ENCODE data around the gene STRADA.

The STRADA gene

GRCh38 chr17:63696381-63696961, 45.1 kb downstream of the STRADA start:
- TF ChIP-seq SUZ12 (IDR thresholded peaks at IDR 0.05; ENCODE audit: extremely low read depth, insufficient read depth, insufficient read length) (no peak), YY1 (IDR thresholded peaks at IDR 0.05; ENCODE audit: insufficient read depth, insufficient read length) (no peak), ZNF274 (IDR thresholded peaks at IDR 0.05; ENCODE audit: low read depth, low read length) (no peak)
- Histone ChIP-seq H3K4me3 (ENCODE audit: insufficient read length, low read depth) (no peak overlapping the region), H3K4me1 (ENCODE audit: insufficient read depth, insufficient read length) (peaks cover 33% of the 10 kb centered on the region), H3K36me3 (ENCODE audit: insufficient read depth, insufficient read length, low read length) (peaks cover 65% of the 10 kb centered on the region), H3K27me3 (ENCODE audit: insufficient read depth, insufficient read length) (no peaks in the 10 kb centered on the region), H3K9ac (ENCODE audit: insufficient read length, low read depth) (peak overlapping the region; percentile 57), H3K9me3 (ENCODE audit: insufficient read depth, low read length) (no peaks in the 10 kb centered on the region)
- no peak for DNase-seq (ENCODE audit: low read depth, low spot score)

GRCh38 chr17:63695889-63696288, 45.7 kb downstream of the STRADA start:
- H3K27me3 ChIP-seq (ENCODE audit: insufficient read depth, insufficient read length): no peaks in the 10 kb centered on the region
- H3K9ac ChIP-seq (ENCODE audit: insufficient read length, low read depth): no peak overlapping the region
- peaks cover 29% of the 10 kb centered on the region for H3K4me1 ChIP-seq (ENCODE audit: insufficient read depth, insufficient read length)
- no peaks in the 10 kb centered on the region for H3K9me3 ChIP-seq (ENCODE audit: insufficient read depth, low read length)
- H3K4me3 ChIP-seq (ENCODE audit: insufficient read length, low read depth): no peak overlapping the region
- DNase-seq (ENCODE audit: low read depth, low spot score): no peak
- peaks cover 71% of the 10 kb centered on the region for H3K36me3 ChIP-seq (ENCODE audit: insufficient read depth, insufficient read length, low read length)
- TF ChIP-seq YY1 (IDR thresholded peaks at IDR 0.05; ENCODE audit: insufficient read depth, insufficient read length): no peak
- TF ChIP-seq ZNF274 (IDR thresholded peaks at IDR 0.05; ENCODE audit: low read depth, low read length): no peak
- no peak for TF ChIP-seq SUZ12 (IDR thresholded peaks at IDR 0.05; ENCODE audit: extremely low read depth, insufficient read depth, insufficient read length)

GRCh38 chr17:63694950-63695773, 46.4 kb downstream of the STRADA start:
- H3K9ac ChIP-seq (ENCODE audit: insufficient read length, low read depth): no peak overlapping the region
- H3K36me3 ChIP-seq (ENCODE audit: insufficient read depth, insufficient read length, low read length): peaks cover 79% of the 10 kb centered on the region
- H3K27me3 ChIP-seq (ENCODE audit: insufficient read depth, insufficient read length): no peaks in the 10 kb centered on the region
- no peak for TF ChIP-seq YY1 (IDR thresholded peaks at IDR 0.05; ENCODE audit: insufficient read depth, insufficient read length)
- TF ChIP-seq SUZ12 (IDR thresholded peaks at IDR 0.05; ENCODE audit: extremely low read depth, insufficient read depth, insufficient read length): no peak
- no peak for TF ChIP-seq ZNF274 (IDR thresholded peaks at IDR 0.05; ENCODE audit: low read depth, low read length)
- H3K9me3 ChIP-seq (ENCODE audit: insufficient read depth, low read length): no peaks in the 10 kb centered on the region
- DNase-seq (ENCODE audit: low read depth, low spot score): no peak
- no peak overlapping the region for H3K4me3 ChIP-seq (ENCODE audit: insufficient read length, low read depth)
- H3K4me1 ChIP-seq (ENCODE audit: insufficient read depth, insufficient read length): peaks cover 26% of the 10 kb centered on the region

- Histone ChIP-seq H3K4me3 (ENCODE audit: insufficient read length, low read depth) (no peak overlapping the region), H3K27me3 (ENCODE audit: insufficient read depth, insufficient read length) (no peaks in the 10 kb centered on the region), H3K36me3 (ENCODE audit: insufficient read depth, insufficient read length, low read length) (peaks cover 86% of the 10 kb centered on the region), H3K9ac (ENCODE audit: insufficient read length, low read depth) (no peak overlapping the region), H3K4me1 (ENCODE audit: insufficient read depth, insufficient read length) (peaks cover 26% of the 10 kb centered on the region), H3K9me3 (ENCODE audit: insufficient read depth, low read length) (no peaks in the 10 kb centered on the region)
- TF ChIP-seq YY1 (IDR thresholded peaks at IDR 0.05; ENCODE audit: insufficient read depth, insufficient read length): no peak
- TF ChIP-seq SUZ12 (IDR thresholded peaks at IDR 0.05; ENCODE audit: extremely low read depth, insufficient read depth, insufficient read length): no peak
- no peak for TF ChIP-seq ZNF274 (IDR thresholded peaks at IDR 0.05; ENCODE audit: low read depth, low read length)
- no peak for DNase-seq (ENCODE audit: low read depth, low spot score)
These were observed 47.2 kb downstream of the STRADA start for GRCh38 chr17:63694229-63694949.

GRCh38 chr17:63693411-63694113, 48.0 kb downstream of the STRADA start:
- H3K4me1 ChIP-seq (ENCODE audit: insufficient read depth, insufficient read length): peaks cover 24% of the 10 kb centered on the region
- no peak for DNase-seq (ENCODE audit: low read depth, low spot score)
- TF ChIP-seq ZNF274 (IDR thresholded peaks at IDR 0.05; ENCODE audit: low read depth, low read length) (no peak), SUZ12 (IDR thresholded peaks at IDR 0.05; ENCODE audit: extremely low read depth, insufficient read depth, insufficient read length) (no peak), YY1 (IDR thresholded peaks at IDR 0.05; ENCODE audit: insufficient read depth, insufficient read length) (no peak)
- H3K9ac ChIP-seq (ENCODE audit: insufficient read length, low read depth): no peak overlapping the region
- peaks cover 95% of the 10 kb centered on the region for H3K36me3 ChIP-seq (ENCODE audit: insufficient read depth, insufficient read length, low read length)
- no peaks in the 10 kb centered on the region for H3K9me3 ChIP-seq (ENCODE audit: insufficient read depth, low read length)
- no peaks in the 10 kb centered on the region for H3K27me3 ChIP-seq (ENCODE audit: insufficient read depth, insufficient read length)
- H3K4me3 ChIP-seq (ENCODE audit: insufficient read length, low read depth): no peak overlapping the region

GRCh38 chr17:63692195-63692816, 49.3 kb downstream of the STRADA start:
- no peak overlapping the region for H3K9ac ChIP-seq (ENCODE audit: insufficient read length, low read depth)
- no peak for TF ChIP-seq SUZ12 (IDR thresholded peaks at IDR 0.05; ENCODE audit: extremely low read depth, insufficient read depth, insufficient read length)
- TF ChIP-seq ZNF274 (IDR thresholded peaks at IDR 0.05; ENCODE audit: low read depth, low read length): no peak
- TF ChIP-seq YY1 (IDR thresholded peaks at IDR 0.05; ENCODE audit: insufficient read depth, insufficient read length): no peak
- no peaks in the 10 kb centered on the region for H3K9me3 ChIP-seq (ENCODE audit: insufficient read depth, low read length)
- H3K36me3 ChIP-seq (ENCODE audit: insufficient read depth, insufficient read length, low read length): peaks cover 90% of the 10 kb centered on the region
- peaks cover 13% of the 10 kb centered on the region for H3K4me1 ChIP-seq (ENCODE audit: insufficient read depth, insufficient read length)
- no peaks in the 10 kb centered on the region for H3K27me3 ChIP-seq (ENCODE audit: insufficient read depth, insufficient read length)
- no peak for DNase-seq (ENCODE audit: low read depth, low spot score)
- H3K4me3 ChIP-seq (ENCODE audit: insufficient read length, low read depth): no peak overlapping the region
